NCI-H524 treated with DMSO at 0.1 percent for 48 hours (cell line): ENCODE data around the gene EML2.
"Not testable (repeated sequence)": the region's sequence is repeated elsewhere in the genome, so short reads cannot be mapped to it uniquely, and the experiment has no call there.

ENCODE experiments used
- DNase-seq: peaks from one replicate; lab custom pipeline; 2025; lab: John Stamatoyannopoulos, UW

Gene EML2

DNA sequence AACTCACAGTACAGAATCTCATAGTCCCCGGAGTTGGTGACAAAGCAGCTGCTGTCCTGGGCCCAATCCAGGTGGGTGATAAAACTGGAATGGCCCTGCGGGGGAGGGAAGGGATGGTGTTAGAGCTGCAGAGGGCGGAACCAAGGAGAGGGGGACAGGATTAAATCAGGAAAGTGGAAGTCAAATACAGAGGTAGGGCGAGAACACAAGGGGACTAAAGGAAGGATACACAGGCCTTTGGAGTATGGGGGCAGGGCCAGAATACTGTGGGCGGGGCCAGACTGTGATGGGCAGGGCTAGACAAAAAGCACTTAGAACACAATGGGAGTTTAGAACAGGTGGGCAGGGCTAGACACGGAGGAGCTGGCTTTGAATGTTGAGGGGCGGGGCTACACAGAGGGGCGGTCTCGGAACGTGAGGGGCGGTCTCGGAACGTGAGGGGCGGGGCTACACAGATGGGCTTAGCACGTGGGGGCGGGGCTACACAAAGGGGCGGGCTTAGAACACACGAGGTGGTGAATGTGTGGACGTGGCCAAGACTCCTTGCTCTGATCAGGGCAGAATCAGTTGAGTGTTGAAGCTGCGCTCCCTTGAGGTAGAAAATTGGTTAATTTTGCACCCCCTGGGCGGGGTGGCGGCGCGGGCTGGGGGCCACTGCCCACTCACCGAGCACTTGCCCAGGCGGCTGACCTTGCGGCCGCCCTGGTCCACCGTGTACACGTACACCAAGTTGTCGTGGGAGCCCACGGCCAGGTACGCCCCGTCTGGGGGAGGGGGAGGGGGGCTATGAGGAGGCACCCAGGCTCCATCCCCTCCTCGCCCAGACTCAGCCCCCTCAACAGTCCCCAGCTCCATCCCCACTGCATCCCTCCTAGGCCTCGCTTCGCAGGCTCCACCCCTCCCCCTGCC is 23.1 kb downstream of the EML2 start:
- no peak for DNase-seq

GRCh38 chr19:45615056-45615455 is 24.1 kb downstream of the EML2 start:
- DNase-seq = not testable (repeated sequence)

DNA sequence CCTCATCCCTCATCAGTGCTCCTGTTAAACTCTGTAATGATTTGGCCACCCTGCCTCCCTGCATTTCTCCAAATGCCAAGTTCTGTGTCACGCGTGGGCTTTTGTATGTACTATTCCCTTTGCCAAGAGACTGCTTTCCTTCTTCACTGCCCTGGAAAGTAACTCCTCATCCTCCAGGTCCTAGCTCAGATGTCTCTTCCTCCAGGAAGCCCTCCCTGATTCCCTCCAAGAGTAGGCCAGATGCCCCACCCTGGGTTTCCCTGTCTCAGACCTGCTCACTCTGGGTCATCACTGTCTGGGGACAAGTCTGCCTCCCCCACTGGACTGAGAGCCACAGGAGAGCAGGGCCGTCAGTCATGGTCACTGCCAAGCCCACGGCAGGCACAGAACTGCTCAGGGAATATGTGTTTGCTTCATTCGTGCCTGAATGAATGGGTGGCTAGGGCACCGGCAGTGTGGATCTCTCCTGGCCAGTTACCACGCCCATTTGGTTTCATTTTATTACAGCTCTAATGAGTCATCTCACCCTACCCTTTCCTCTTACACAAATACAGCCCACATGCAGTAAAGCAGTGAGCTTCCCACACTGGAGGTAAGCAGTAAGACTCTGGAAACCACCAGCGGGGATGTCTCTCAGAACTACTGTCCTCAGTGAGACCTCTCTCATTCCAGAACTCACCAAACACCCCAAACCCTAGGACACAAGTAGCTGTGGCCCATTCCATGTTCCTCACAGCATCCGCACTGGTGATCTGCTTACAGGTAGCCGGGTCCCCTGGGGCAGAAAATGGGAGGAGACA is 25.1 kb downstream of the EML2 start:
- DNase-seq = no peak

GRCh38 chr19:45608948-45609347 is 30.2 kb downstream of the EML2 start:
- no peak for DNase-seq

GRCh38 chr19:45607071-45608029 is 31.8 kb downstream of the EML2 start:
- DNase-seq = no peak

GRCh38 chr19:45601524-45602374 is 37.4 kb downstream of the EML2 start, which contains the start of gene GPR4:
Gene GPR4 (minus strand): TSS chr19:45602212. CDS start chr19:45591866, 10,346 bp downstream.
- DNase-seq = no peak

DNA sequence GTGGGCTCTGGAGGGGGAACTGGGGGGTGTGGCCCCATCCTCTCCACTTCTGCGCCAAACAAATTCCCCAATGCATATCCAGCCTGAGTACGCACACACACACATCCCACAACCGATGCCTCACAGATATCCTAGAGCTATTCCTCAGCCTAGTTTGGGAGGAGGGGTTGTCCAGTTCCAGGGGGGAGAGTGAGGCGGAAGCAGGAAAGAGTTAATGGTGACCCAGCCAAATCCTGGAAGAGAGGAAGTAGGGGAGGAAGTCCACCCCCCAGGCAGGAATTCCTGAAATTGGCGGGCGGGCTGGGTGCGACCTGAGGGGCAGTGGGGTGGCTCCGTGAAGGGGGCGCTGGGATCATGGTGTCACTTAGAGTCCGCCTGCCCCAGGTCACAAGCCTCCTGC is 38.1 kb downstream of the EML2 start:
- DNase-seq = no peak

- DNase-seq = no peak
Observed at GRCh38 chr19:45600340-45600885, 38.8 kb downstream of the EML2 start.

- DNase-seq = no peak
Observed at GRCh38 chr19:45599286-45599685, 39.9 kb downstream of the EML2 start.

DNA sequence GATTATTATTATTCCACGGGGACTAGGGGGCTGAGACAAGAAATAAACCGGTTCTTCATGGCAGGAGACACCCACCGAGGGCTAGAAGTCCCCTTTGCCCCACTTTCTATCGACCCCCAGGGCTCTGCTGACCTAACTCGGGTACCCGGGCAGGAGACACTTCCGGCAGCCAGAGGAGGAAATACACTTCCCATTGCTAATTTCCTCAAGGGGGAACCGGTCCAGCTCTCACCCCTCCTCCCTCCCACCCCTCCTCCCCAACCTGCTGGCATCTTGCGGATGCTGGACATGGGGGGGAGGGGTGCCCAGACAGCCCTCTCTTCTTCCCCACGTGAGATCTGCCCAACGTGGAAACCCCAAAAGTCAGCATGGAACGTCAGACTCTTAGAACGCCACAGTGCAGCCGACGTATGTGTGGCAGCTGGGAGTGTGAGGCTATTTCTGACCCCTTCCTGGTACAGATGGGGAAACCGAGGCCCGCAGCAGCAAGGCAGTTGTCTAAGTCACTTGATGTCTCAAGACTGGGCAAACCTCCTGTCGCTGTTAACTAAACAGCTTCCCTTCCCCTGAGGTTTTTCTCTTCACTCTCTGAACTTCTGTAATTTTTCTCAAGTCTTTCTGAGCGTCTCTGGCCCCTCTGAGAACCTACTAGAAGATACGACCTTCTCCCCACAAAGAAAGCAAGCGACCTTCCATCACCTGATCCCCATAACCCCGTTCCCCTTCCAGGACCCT is 40.8 kb downstream of the EML2 start:
- DNase-seq = no peak

DNA sequence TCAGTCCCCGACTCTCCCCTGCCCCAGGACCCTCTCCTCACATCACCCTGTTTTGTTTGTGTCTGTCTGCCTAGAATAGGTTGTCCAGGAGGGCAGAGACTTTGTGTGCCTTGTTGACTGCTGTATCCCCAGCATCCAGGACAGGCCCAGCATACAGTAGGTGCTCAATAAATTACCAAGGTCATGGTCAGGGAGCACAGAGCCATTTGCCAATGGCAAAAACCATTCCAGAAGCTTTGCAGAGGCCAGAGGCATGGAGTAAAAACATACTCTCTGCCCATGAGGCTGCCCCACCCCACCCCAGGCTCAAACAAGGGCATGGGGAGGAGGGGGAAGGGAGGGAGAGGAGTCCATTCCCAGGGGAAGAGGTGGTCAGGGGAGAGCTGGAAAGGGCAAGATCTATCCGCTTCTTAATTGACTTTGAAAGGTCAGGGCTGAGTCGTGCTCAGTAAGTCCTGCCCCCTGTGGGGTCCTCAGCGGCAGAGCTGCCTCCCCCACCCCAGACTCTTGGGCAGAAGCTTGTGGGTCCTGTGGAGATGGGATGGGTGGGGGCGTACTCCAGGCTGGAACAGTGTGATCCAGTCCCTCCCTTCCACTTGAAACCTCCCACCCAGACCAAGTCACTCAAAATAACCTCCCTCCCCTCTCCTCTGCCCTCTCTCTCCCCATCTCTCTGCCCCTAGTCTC is 41.6 kb downstream of the EML2 start:
- no peak for DNase-seq

GRCh38 chr19:45595814-45596213 is 43.4 kb downstream of the EML2 start:
- no peak for DNase-seq

GRCh38 chr19:45593520-45593919 is 45.7 kb downstream of the EML2 start:
- no peak for DNase-seq

DNA sequence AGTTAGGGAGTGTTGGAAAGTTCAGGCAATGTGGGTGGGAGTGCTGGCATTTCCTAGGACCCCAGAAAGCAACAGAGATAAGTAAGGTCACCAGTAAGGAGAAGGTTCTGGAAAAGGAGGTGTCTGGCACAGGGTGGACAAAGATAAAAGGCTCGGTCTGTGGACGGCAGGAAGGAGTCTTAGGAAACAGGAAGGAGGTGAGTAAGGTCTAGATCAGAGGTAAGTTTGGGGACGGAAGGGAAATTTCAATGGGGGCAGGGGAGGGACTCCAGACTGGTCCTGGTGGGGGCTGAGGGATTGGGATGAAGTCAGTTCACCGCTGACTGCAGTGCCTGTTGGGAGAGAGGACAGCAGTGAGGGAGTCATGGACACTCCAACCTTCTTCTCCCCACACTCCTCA is 46.8 kb downstream of the EML2 start:
- DNase-seq = no peak

- DNase-seq = no peak
Observed at GRCh38 chr19:45591638-45592005, 47.6 kb downstream of the EML2 start.

DNA sequence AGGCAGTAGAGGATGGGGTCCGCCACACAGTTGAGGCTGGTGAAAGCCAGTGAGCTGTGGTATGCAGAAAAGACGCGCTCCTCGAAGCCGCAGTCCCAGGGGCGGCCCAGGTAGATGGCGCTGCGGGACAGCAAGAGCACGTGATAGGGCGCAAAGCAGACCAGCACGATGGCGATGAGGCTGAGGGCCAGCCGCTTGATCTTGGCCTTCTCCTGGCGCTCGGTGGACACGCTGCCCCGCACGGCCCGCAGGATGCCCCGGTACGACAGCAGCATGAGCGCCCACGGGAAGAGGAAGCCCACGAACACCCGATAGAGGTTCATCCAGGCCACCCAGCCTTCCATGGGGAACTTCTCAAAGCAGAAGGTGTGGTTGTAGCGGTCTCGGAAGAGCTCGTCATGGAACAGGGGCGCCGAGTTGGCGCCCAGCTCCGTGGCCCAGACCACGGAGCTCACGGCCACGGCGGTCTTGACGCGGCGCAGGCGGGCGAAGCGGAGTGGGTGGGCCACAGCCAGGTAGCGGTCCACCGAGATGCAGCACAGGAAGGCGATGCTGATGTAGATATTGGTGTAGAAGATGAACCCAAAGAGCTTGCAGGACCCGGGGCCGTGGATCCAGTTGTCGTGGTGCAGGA is 48.1 kb downstream of the EML2 start:
- DNase-seq = no peak

DNA sequence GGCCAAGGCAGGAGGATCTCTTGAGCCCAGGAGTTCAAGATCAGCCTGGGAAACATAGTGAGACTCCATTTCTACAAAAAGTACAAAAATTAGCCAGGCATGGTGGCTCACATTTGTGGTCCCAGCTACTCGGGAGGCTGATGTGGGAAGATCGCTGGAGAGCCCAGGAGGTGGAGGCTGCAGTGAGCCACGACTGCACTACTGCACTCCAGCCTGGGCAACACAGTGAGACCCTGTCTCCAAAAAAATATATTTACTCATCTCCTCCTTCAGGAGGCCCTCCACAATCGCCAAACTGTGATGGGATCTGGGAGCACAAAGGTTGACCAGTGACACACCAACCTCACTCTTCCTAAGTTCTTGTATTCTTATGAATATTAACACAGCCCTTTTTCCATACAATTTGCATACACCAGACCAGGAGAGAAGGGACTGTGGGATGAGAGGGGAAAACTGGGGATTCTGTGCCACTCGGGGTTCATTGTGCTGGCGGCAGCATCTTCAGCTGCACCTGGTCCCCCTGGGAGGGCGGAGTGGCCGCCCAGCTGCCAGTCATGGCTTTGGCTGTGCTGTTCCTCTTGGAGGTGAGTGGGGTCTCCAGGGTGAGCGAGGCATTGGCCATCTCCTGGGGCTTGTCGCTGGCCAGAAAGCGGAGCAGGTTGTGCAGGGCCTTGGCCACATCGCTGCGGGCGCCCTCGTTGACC is 48.7 kb downstream of the EML2 start:
- DNase-seq = no peak

DNA sequence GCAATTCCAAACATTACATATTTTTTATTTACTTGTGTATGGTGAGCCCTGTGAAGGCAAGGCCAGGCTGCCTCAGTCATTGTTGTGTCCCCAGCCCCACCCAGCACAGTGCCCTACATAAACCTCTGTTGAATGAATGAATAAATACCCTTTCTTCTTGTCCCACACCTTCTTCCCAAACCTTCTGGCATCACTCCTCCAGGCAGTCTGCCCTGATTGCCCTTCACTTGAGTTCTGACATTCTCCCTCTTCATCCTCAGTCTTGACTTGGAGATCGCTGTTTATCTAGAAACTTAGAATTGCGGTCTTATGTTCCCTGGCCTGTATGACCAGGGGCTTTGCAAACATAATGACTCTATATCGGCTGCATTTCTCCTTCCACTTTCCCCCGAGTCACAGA is 49.4 kb downstream of the EML2 start:
- DNase-seq = no peak
